ENCODE results near the gene CD37.
"Not testable (repeated sequence)": the region's sequence is repeated elsewhere in the genome, so short reads cannot be mapped to it uniquely, and the experiment has no call there.

CD37 gene, protein sequence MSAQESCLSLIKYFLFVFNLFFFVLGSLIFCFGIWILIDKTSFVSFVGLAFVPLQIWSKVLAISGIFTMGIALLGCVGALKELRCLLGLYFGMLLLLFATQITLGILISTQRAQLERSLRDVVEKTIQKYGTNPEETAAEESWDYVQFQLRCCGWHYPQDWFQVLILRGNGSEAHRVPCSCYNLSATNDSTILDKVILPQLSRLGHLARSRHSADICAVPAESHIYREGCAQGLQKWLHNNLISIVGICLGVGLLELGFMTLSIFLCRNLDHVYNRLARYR

DNA sequence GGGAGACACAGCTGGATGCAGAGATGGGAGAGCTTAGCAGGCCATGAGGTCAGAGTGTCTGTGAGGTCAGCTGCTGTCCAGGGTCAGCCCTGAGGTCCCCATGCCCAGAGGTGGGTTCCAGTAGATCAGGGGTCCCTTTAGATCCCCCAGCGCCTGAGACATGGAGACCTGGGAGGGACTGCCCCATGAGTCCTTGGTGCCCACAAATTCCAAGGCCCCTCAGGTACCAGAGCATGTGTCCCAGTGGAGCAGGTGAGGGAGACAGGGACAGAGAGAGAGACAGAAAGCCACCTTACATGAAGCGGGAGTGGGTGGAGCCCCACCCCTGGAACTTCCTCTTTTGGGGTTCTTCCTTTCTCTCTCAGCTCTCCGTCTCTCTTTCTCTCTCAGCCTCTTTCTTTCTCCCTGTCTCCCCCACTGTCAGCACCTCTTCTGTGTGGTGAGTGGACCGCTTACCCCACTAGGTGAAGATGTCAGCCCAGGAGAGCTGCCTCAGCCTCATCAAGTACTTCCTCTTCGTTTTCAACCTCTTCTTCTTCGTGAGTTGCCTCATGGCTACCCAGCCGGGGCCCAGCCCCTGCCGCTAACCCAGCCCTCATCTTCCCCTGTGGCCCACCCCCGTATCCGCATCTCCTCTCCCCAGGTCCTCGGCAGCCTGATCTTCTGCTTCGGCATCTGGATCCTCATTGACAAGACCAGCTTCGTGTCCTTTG, at the start of gene CD37:
Gene CD37 (plus strand): TSS at position 336 of the 713 bp plus-strand sequence. CDS start 135 bp downstream, at position 471.
- no peak for DNase-seq

DNA sequence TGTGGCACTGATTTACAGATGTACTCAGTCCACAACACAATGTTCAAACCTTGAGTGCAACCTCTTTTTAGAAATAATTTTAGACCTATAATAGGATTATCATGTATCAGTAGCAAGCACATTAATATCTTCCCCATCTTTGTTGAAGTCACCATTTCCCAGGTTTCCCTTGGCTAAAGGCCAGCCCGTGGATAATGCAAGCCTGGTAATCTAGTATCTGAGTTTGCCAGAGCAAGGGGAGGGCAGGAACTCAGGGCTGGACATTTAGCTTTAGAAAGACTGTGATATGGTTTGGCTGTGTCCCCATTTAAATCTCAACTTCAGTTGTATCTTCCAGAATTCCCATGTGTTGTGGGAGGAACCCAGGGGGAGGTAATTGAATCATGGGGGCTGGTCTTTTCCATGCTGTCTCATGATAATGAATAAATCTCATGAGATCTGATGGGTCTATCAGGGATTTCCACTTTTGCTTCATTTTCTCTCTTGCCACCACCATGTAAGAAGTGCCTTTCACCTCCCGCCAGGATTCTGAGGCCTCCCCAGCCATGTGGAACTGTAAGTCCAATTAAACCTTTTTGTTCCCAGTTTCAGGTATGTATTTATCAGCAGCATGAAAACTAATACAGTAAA, 48.0 kb upstream of the CD37 start:
- DNase-seq = no peak

DNA sequence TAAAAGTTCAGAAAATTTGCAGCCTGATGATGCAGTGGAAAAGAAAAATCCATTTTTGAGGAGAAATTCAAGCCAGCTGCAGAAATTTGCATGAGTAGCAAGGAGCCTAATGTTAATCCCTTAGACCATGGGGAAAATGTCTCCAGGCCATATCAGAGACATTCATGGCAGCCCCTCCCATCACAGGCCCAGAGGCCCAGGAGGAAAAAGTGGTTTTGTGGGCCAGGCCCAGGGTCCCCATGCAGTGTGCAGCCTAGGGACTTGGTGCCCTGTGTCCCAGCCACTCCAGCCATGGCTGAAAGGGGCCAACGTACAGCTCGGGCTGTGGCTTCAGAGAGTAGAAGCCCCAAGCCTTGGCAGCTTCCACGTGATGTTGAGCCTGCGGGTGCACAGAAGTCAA, 47.0 kb upstream of the CD37 start:
- DNase-seq = not testable (repeated sequence)

DNA sequence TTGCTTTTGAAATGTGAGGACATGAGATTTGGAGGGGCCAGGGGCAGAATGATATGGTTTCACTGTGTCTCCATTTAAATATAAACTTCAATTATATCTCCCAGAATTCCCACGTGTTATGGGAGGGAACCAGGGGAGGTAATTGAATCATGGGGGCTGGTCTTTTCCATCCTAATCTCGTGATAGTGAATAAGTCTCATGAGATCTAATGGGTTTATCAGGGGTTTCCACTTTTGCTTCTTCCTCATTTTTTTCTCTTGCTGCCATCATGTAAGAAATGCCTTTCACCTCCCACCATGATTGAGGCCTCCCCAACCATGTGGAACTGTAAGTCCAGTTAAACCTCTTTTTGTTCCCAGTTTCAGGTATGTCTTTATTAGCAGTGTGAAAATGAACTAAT, 45.9 kb upstream of the CD37 start:
- DNase-seq = not testable (repeated sequence)

DNA sequence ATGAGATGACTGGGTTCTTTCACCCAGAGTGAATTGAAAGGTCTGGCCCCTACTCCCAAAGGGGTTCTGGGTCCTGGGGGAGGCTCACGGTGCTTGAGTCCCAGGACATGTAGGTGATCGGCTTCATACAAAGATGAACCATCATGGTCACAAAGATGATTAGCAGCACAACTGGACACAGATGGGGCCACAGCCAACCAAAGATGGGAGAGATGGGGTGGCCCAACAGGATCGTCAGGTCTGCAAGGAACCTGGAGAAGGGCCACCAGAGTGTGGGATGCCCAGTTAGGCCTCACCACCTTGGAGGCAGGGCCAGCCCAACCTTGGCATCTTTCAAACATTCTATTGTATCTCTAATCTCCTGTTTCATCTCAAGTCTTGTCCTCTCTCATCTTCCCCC, 44.7 kb upstream of the CD37 start:
- no peak for DNase-seq

DNA sequence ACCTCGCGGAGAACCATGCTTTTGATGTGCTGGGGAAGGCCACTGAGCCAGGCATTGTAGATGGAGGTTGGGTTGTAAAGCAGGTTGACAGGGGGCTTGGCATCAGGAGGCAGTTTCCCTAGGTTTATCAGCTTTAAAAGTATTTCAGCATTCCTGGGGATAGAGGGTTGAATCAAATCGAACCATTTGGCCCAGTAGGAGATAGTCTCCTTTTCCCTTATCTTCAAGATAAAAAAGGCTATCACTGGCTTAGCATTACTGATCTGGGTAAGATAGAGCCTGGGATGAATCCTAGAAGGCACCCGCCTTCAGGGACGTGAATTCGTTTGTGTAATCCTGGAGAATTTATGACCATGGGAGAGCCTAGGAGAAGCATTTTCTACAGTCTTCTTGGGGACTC, 40.8 kb upstream of the CD37 start:
- DNase-seq = no peak

DNA sequence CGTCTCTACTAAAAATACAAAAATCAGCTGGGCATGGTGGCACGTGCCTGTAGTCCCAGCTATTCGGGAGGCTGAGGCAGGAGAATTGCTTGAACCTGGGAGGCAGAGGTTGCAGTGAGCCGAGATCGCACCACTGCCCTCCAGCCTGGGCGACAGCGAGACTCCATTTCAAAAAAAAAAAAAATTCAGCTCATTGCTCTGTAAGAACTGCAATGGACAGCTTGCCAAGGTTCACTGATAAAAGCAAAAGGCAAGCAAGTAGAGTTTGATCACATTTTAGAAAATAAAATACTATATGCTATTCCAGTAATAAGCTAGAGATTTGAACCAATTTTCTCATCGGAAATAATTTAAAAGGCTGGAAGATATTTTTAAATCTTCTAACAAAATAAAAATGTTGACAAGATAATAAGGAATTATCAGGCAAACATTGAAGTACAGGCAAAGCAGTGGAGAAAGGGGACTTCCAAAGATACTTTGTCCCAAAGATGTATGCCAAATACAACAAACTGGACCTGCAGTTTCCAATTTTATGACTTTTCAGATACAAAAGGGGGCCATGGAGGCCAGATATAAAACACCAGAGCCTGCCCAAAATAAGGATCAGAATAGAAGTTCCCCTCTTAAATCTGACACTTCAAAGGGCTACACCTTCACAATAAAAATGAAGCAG, 39.9 kb upstream of the CD37 start:
- DNase-seq = no peak

DNA sequence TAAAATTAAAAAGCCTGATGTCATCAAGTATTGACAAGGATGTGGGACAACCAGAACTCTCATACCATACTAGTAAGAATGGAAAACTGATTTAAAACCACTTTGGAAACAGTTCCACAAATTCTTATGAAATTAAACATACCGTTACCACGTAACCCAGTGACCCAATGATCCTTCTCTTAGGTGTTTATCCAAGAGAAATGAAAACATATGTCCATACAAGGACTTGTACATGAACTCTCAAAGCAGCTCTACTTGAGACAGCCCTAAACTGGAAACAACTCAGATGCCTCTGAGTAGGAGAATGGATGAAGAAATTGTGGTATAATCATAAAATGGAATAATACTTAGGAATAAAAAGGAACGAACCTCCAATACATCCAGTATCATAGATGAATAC, 37.8 kb upstream of the CD37 start:
- no peak for DNase-seq

DNA sequence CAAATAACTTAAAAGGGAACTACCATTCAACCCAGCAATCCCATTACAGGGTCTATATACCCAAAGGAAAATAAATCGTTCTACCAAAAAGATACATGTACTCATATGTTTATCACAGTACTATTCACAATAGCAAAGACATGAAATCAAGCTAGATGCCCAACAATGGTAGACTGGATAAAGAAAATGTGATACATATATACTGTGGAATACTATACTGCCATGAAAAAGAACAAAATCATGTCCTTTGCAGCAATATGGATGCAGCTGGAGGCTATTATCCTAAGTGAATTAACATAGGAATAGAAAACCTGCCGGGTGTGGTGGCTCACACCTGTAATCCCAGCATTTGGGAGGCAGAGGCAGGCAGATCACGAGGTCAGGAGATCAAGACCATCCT, 36.6 kb upstream of the CD37 start:
- not testable (repeated sequence) for DNase-seq

DNA sequence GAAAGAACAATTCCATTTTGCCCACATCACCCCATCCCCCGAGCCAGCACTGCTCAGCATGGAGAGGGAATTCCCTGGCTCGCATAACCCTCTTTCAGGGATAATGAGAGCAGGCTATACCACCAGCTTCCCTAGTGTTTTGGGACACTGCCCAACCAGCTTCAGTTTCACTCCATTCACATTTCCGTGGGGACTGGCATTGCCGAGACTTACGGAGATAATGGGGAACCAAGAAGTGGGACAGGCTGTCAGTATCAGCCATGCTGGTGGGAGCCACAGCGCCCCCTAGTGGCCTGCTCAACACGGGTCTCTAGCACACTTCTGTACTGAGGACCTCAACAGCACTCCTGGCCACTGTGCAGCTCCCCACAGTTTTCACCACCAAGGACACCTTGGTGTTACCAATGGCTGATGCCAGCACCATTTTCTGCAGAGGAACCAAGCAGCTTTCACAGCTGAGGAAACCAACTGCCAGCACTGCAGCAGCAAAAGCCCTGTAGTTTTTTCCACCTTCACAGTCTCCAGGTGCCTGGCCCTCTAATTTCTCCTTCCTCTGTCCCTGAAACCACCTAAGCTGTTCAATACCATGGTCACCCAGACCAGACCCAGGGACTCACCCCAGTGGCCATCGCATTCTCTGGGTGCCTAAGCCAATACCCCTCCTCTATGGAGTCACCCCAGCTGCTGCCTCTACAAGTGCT, 33.9 kb upstream of the CD37 start:
- peak in 1 of 2 experiments; percentile 48 for DNase-seq

DNA sequence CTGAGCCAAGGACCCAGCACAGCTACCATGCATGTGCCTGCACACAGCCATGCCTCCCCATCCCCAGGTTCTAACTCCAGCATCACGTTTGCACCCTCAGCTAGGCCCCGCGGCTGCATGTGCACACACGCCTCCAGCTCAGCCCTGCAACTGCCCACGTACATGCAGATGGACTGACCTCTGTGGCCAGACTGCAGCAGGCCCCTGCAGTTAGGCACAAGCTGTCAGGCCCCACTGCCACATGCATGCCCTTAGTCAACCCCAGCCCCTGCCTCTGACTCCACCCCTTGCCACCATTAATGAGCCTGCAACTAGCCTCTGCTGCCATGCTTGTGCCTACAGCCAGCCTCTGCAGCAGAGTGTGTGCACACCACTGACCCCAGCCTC, 33.3 kb upstream of the CD37 start:
- DNase-seq = no peak

DNA sequence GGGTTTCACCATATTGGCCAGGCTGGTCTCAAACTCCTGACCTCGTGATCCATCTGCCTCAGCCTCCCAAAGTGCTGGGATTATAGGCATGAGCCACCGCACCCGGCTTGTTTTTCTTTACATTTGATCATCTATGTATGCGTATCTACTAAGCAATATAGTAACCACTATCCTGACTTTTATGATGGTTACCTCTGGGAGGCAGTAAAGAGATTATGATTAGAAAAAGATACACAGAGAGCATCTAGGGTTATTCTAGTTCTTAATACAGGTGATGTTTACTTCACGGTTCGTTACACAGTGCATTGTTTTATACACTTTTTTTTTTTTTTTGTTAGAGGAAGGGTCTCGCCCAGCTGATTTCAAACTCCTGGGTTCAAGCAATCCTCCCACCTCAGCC, 28.5 kb upstream of the CD37 start:
- not testable (repeated sequence) for DNase-seq

DNA sequence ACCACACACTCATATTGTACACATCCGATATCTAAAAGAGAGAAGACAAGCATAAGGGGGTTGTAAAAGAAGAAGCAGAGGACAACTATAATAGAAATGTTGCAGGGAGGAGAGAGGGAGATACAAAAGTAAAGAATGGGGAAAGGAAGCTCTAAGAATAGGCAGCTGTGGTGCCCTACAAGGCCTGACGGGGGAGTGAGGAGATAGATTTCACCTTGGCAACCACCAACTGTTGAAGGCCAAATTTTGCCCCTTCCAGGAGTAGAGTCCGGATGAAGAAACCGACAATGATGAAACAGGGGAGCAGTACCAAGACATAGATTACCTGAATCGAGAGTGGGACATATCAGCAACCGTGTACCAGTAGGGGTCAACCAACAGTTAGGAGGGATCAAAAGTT, 26.1 kb upstream of the CD37 start:
- no peak for DNase-seq

DNA sequence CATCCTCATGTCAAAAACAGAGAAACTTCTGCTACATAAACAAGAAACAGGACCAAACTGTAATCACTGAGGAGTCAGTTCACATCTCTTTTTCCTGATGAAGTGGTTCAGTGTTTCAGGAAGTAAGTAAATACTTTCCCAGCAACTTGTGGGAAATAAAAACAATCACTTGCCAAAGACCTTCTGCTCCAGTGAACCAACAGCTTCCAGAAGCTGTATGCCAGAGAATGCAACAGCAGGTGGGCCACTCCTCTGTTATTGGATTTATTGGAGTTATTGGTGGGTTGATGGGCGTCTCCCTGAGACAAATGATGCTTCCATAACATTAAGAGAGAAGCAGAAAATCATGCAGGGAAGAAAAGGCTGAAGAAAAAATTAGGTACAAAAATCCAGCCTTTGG, 20.1 kb upstream of the CD37 start:
- DNase-seq = no peak

DNA sequence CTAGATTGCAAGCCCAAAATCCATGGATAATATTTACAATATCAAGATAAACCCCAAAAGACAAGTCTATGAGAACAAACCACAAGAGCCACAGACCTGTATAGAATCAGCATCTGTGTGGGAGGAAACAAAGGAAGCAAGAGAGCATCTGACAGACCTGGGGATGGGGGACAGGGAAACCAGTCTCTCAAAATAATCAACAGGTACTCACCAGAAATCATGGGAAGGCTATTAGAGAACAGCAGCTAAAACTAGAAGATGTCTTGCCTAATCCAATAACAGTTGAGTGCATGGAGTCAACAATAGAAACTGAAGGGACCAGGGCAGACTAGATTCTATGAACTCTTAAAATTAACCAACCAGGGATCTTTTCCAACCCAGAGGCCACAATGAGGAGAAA, 18.9 kb upstream of the CD37 start:
- no peak for DNase-seq

DNA sequence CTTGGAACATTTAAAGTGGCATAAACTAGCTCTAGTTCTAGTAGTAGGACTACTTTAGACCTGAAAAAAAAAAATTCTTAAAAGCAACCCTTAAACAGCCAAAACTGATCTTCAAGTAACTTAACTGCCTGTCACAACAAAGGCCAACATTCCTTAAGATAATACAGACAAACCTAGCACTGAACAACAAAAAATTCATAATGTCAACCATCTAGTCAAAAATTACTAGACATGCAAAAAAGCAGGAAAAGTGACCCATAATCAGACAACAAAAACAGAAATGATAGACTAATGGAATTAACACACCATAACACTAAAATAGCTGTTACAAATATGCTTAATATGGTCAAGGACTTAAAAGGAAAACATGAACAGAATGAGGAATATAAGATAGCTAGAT, 16.9 kb upstream of the CD37 start:
- no peak for DNase-seq

DNA sequence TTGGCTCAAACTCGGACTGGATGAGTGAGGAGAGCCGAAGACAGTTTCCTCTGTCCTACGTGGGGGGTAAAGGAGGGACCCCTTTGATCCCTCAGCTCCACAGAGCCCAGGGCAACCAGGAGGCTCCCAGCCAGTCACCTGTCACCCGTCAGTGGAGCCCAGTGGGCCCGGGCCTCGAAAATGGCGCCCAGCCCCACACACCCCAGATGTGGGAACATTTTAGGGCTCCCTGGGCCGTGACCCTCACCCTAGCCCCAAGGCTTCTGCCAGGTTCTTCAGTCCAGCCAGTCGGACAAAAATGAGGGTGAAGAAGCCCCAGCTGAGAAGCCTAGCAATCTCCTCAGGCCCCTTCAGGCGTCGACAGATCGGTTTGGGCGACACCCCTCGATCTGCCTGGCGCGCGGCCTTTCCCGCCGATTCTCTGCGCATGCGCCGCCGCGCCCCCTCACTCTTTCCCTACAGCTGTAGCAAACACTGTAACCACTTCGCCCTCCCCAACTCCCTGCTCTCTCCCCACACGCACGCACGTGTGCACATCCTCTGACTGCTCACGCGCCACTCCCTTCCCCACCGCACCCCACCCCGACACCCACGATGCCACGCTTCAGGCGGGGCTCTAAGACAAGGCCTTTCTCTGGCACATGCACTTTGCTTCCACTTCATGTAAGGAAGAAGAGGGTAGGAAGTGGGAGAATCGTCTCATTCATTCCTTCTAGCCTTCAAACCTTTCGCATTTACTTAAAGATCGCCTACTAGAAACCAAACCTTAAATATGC, 10.2 kb upstream of the CD37 start, which contains the start of gene SLC6A16:
Gene SLC6A16 (minus strand): TSS at position 391 of the 776 bp plus-strand sequence. CDS start 13,844 bp downstream, outside the sequence.
- DNase-seq = no peak

DNA sequence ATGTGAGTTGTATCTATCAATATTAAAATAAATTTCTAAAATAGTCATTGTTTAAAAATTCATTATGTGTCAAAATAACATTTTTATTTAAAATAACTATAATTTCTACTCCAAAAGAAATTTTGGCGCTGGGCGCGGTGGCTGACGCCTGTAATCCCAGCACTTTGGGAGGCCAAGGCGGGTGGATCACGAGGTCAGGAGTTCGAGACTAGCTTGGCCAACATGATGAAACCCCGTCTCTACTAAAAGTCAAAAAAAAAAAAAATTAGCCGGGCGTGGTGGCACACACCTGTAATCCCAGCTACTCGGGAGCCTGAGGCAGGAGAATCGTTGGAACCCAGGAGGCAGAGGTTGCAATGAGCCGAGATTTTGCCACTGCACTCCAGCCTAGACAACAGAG, 9.4 kb upstream of the CD37 start:
- not testable (repeated sequence) for DNase-seq

DNA sequence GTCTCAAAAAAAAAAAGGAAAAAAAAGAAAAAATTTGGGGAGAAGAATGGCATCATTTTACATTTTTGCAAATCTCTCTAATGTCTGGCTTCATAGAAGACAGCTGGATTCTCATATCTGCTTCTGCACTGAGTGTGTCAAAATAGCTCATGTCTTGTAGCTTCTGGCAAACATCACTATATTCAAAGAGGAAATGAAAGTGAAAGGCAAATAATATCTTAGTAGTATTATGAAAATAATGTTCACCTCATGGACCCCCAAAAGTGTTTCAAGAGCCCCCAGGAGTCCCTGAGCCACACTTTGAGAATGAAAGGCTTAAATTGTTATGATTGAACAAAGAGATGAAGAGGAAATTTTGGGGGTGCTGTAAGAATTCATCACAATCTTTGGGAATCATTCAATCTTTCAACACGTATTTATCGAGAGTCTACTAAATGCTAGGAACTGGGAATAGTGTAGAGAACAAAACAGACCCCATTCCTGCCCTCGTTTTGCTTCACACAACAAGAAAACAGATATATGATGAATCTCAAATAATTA, 9.0 kb upstream of the CD37 start:
- no peak for DNase-seq

DNA sequence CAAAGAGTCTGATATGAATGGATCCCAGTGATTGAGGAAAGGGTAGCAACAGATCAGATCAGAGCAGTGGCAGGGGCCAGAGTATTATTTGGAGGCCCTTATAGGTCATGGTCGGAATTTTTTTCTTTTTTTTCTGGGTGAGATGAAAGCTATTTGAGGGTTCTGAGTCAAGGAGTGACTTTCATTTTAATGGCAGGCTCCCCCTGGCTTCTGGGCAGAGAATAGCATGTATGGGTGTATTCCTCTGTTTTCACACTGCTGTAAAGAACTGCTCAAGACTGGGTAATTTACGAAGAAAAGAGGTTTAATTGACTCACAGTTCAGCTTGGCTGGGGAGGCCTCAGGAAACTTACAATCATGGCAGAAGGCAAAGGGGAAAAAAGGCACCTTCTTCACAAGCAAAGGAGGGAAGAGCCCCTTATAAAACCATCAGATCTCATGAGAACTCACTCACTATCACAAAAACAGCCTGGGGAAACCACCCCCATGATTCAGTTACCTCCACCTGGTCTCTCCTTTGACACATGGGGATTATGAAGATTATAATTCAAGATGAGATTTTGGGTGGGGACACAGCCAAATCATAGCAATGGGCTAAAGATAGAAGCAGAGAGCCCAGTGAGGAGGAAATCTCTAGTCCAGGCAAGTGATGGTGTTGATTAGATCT, 7.2 kb upstream of the CD37 start:
- peak in 1 of 2 experiments; percentile 13 for DNase-seq

DNA sequence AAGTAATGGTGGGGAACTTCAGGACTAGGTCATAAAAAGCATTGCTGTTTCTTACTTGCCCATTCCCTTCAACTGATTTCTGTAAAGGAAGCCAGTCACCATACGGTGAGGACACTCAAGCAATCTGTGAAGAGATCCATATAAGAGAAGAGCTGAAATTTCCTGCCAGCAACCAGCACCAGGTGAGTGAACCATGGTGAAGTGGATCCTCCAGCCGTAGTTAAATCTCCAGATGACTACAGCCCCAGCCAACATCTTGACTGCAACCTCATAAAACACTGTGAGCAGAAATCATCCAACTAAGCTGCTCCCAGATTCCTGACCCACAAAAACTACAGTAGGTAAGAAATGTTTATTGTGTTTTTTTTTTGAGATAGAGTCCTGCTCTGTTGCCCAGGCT, 6.5 kb upstream of the CD37 start:
- no peak for DNase-seq
